Measurements from ENCODE around the gene FAM81B.

GRCh38 chr5:95352691-95353090 is 38.5 kb upstream of the FAM81B start:
- TF ChIP-seq CTCF (IDR thresholded peaks at IDR 0.05; ENCODE audit: low read length) (no peak), EZH2 (IDR thresholded peaks at IDR 0.05; ENCODE audit: borderline replicate concordance, low read length) (no peak)
